WTC11 (cell line): Measurements from ENCODE around the gene TMEM151A. TPM values are rescaled to one million over a fixed set of nuclear protein-coding genes. Genes with fewer than 3 reads are reported as not detected.

Experiments used
- ATAC-seq: fragments of 200-7000 bp; cut with Tn5 transposase; 2 replicates; pipeline ENCODE4 v1.10.0; 2021; ENCODE audit warnings: mild to moderate bottlenecking, moderate library complexity
- CTCF ChIA-PET: fragments of 300-600 bp; sonication (Branson Sonifier 250); formaldehyde crosslinking; loops from one replicate; lab custom pipeline; 2021; ENCODE audit warnings: antibody characterized with exemption; lab: Charles Lee
- POLR2A ChIA-PET: fragments of 350-600 bp; sonication (Branson Sonifier 250); formaldehyde crosslinking; loops from one replicate; lab custom pipeline; 2021; ENCODE audit warnings: antibody characterized with exemption; lab: Charles Lee
- DNase-seq: peaks from one replicate; pipeline ENCODE4 v3.0.0; 2021; ENCODE audit warnings: low spot score
- H3K27ac Mint-ChIP-seq: 2 replicates; pipeline ENCODE4 v1.8.0; 2021; ENCODE audit warnings: mixed read lengths
- H3K27me3 Mint-ChIP-seq: 2 replicates; pipeline ENCODE4 v1.8.0; 2021; ENCODE audit warnings: low read depth, mild to moderate bottlenecking, moderate library complexity, mixed read lengths
- H3K36me3 Mint-ChIP-seq: 2 replicates; pipeline ENCODE4 v1.8.0; 2021; ENCODE audit warnings: mixed read lengths
- H3K4me1 Mint-ChIP-seq: 2 replicates; pipeline ENCODE4 v1.8.0; 2022; ENCODE audit warnings: mixed read lengths
- H3K4me3 Mint-ChIP-seq: 2 replicates; pipeline ENCODE4 v1.8.0; 2021; ENCODE audit warnings: mild to moderate bottlenecking, moderate library complexity, mixed read lengths
- H3K9me3 Mint-ChIP-seq: 2 replicates; pipeline ENCODE4 v1.8.0; 2021; ENCODE audit warnings: mixed read lengths
- CBFB ChIP-seq: sonication (generic); formaldehyde crosslinking; IDR thresholded peaks from 2 replicates; pipeline ENCODE4 v1.8.1; 2022; ENCODE audit warnings: mild to moderate bottlenecking, low read depth, missing genetic modification reagents
- TCF7 ChIP-seq: sonication (generic); formaldehyde crosslinking; IDR thresholded peaks from 2 replicates; pipeline ENCODE4 v1.8.0; 2022; ENCODE audit warnings: mild to moderate bottlenecking, low read depth, missing genetic modification reagents, moderate library complexity
- TP53 ChIP-seq: sonication (generic); formaldehyde crosslinking; IDR thresholded peaks from 2 replicates; pipeline ENCODE4 v1.8.1; 2023; ENCODE audit warnings: mild to moderate bottlenecking, missing genetic modification reagents
- ZBTB21 ChIP-seq: sonication (generic); formaldehyde crosslinking; IDR thresholded peaks from 2 replicates; pipeline ENCODE4 v1.8.1; 2023; ENCODE audit warnings: mild to moderate bottlenecking, missing genetic modification reagents, borderline replicate concordance
- ZNF121 ChIP-seq: sonication (generic); formaldehyde crosslinking; IDR thresholded peaks from 2 replicates; pipeline ENCODE4 v1.8.0; 2023; ENCODE audit warnings: missing genetic modification reagents
- ZNF219 ChIP-seq: sonication (generic); formaldehyde crosslinking; IDR thresholded peaks from 2 replicates; pipeline ENCODE4 v1.8.0; 2023; ENCODE audit warnings: missing genetic modification reagents, mild to moderate bottlenecking, borderline replicate concordance
- ZNF232 ChIP-seq: sonication (generic); formaldehyde crosslinking; IDR thresholded peaks from 2 replicates; pipeline ENCODE4 v1.8.0; 2022; ENCODE audit warnings: mild to moderate bottlenecking, missing genetic modification reagents
- ZNF317 ChIP-seq: sonication (generic); formaldehyde crosslinking; IDR thresholded peaks from 2 replicates; pipeline ENCODE4 v1.8.1; 2023; ENCODE audit warnings: low read depth, mild to moderate bottlenecking, moderate library complexity, missing genetic modification reagents, borderline replicate concordance
- ZNF423 ChIP-seq: fragments of 250-450 bp; sonication (Bioruptor Pico); IDR thresholded peaks from 2 replicates; pipeline ENCODE4 v2.1.2; 2022; ENCODE audit warnings: mild to moderate bottlenecking, moderate library complexity
- total RNA-seq: library from RNA; stranded (reverse); gene quantifications from 3 replicates; pipeline ENCODE4 v1.2.3, GENCODE V29; 2021
- TF ChIP-seq, protein P1 (sequence below): sonication (generic); formaldehyde crosslinking; IDR thresholded peaks from 2 replicates; pipeline ENCODE4 v1.8.0; 2022; ENCODE audit warnings: mild to moderate bottlenecking, missing genetic modification reagents
- TF ChIP-seq, protein P2 (sequence below): sonication (generic); formaldehyde crosslinking; IDR thresholded peaks from 2 replicates; pipeline ENCODE4 v1.8.1; 2023; ENCODE audit warnings: mild to moderate bottlenecking, missing genetic modification reagents
- TF ChIP-seq, protein P3 (sequence below): sonication (generic); formaldehyde crosslinking; IDR thresholded peaks from 2 replicates; pipeline ENCODE4 v1.8.0; 2022; ENCODE audit warnings: mild to moderate bottlenecking, missing genetic modification reagents
- TF ChIP-seq, protein P4 (sequence below): sonication (generic); formaldehyde crosslinking; IDR thresholded peaks from 2 replicates; pipeline ENCODE4 v1.8.1; 2022; ENCODE audit warnings: low read depth, mild to moderate bottlenecking, moderate library complexity, missing genetic modification reagents, borderline replicate concordance
- TF ChIP-seq, protein P5 (sequence below): sonication (generic); formaldehyde crosslinking; IDR thresholded peaks from 2 replicates; pipeline ENCODE4 v1.8.0; 2023; ENCODE audit warnings: missing genetic modification reagents
- TF ChIP-seq, protein P6 (sequence below): fragments of 250-450 bp; sonication (Bioruptor Pico); IDR thresholded peaks from 2 replicates; pipeline ENCODE4 v1.9.0; 2021; ENCODE audit warnings: mild to moderate bottlenecking, borderline replicate concordance

Gene TMEM151A
- total RNA-seq, 1 experiment from 2014 or later, result 2.2 TPM

DNA sequence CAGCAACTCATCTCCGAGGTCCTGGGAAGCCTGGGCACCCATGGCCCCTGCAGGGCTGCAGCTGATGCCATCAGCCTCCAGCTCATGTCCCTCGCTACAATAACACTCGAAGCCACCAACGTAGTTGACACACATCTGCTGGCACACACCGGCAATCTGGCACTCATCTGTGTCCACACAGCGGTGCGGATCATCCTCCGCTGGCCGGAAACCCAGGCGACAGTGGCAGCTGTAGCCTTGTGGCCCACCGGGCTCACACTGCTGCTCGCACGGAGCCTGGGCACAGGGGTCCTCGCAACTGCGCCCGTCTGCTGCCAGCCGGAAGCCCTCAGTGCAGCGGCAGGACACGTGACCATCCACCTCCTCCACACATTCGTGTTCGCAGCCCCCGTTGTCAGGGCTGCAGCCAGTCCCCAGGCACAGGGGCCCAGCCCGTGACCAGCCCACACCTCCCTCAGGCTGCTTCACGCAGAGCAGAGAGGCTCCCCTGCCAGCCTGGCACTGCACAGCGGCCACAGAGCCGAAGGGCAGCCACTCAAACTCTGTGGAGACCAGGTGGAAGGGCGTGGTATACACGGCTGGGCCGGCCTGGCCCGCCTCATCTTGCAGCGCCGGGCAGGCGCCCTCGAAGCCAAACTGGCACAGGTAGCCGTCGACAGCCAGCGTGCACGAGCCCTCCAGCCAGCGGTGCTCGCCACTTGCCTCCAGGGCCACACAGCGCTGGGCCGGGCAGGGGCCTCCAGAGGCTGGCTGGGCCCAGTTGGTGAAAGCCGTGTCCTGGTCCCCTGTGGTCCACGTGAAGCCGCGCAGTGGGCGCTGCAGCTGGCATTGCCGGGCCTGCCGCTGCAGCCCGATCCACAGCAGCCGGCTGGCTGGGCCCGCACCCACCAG is 24.5 kb downstream of the TMEM151A start:
- Mint-ChIP-seq H3K27me3 (peaks cover 22% of the 10 kb centered on the region), H3K4me3 (no peak overlapping the region)
- no peak for ATAC-seq
- POLR2A ChIA-PET, result interaction anchor here (0.5 to 1.2 kb wide), 8 partner anchors 16 to 1939 kb away, joined by 3 to 13 read pairs (median 4); partner anchors contain the start of gene SLC29A2
- no peak for TF ChIP-seq ZNF232 (CRISPR knock-in tag)
- TF ChIP-seq, protein P1, sequence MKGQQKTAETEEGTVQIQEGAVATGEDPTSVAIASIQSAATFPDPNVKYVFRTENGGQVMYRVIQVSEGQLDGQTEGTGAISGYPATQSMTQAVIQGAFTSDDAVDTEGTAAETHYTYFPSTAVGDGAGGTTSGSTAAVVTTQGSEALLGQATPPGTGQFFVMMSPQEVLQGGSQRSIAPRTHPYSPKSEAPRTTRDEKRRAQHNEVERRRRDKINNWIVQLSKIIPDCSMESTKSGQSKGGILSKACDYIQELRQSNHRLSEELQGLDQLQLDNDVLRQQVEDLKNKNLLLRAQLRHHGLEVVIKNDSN (CRISPR knock-in tag), result 0 out of 2 replicates have a peak, but pooled peaks have one; percentile 27
- TF ChIP-seq, all 79 proteins: peak for 1
- Mint-ChIP-seq H3K27ac (no peak overlapping the region; the same call in 1 of the 2 replicates), H3K36me3 (peaks cover 20% of the 10 kb centered on the region), H3K4me1 (peaks cover 26% of the 10 kb centered on the region), H3K9me3 (peaks cover 20% of the 10 kb centered on the region)
- CTCF ChIA-PET, result interaction anchor here (0.5 to 3.4 kb wide), 18 partner anchors 11 to 362 kb away, joined by 3 to 31 read pairs (median 4); partner anchors contain the start of genes B4GAT1, MRPL11, RIN1 and TMEM151A
- DNase-seq, result no peak

DNA sequence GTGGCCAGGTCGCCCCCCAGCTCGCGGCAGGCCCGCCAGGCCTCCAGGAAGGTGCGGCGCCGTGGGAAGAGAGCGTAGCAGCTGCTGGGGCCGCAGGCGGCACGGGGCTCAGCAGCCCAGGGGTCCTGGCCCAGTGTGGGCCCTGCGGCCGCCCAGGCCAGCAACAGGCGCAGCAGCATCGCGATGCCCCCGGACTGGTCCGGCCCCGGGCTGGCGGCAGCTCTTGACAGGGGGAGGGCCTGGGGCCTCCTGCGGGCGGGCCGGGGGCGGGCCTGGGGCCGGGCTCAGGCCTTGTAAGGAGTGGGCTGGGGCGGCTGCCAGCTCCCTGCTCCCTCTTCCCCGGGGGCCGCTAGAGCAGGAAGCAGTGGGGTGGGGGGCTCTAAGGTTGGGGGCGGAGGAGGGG is 25.2 kb downstream of the TMEM151A start, which contains the start of gene CD248:
TSS of gene CD248 (minus strand) at position 196 of the 403 bp plus-strand sequence. CDS start at position 179, 17 bp downstream.
- peaks cover 22% of the 10 kb centered on the region for H3K27me3 Mint-ChIP-seq
- H3K36me3 Mint-ChIP-seq, result peaks cover 20% of the 10 kb centered on the region
- ChIA-PET POLR2A (interaction anchor here (0.5 to 1.2 kb wide), 10 partner anchors 10 to 1939 kb away, joined by 3 to 13 read pairs (median 4); partner anchors contain the start of genes SLC29A2 and YIF1A), CTCF (interaction anchor here (0.5 to 3.4 kb wide), 19 partner anchors 10 to 362 kb away, joined by 3 to 31 read pairs (median 5); partner anchors contain the start of genes B4GAT1, MRPL11, RAB1B and RIN1)
- TF ChIP-seq ZNF121 (CRISPR knock-in tag), result no peak
- TF ChIP-seq ZNF423, result peak; percentile 40; the same call in 1 of the 2 replicates
- DNase-seq, result peak; percentile 59
- H3K27ac Mint-ChIP-seq, result peak within 1 kb of the TSS; percentile 96
- H3K9me3 Mint-ChIP-seq, result peaks cover 20% of the 10 kb centered on the region
- ATAC-seq, result peak; percentile 5
- H3K4me3 Mint-ChIP-seq, result peak within 1 kb of the TSS; percentile 57
- H3K4me1 Mint-ChIP-seq, result peaks cover 26% of the 10 kb centered on the region

DNA sequence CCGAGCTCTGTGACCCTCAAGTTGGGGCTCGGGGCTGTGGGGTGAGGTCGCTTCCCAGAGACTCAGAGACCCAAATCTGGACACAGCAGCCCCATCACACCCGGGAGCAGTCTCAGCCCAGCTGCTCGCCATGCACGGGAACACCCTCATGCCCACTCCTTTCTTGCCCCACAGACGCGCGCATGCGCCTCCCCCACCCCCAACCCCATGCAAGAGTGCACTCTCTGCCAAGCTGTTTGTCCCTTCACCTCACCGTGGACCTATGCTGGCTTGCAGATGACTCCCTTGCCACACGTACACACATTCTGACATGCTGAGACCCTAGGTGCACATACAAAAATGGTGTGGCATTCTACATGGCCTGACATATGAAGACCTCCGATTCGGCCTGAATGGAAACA is 25.6 kb downstream of the TMEM151A start:
- POLR2A ChIA-PET, result interaction anchor here (0.6 to 1.4 kb wide), 9 partner anchors 9 to 343 kb away, joined by 3 to 13 read pairs (median 4); partner anchors contain the start of genes SLC29A2 and YIF1A
- H3K36me3 Mint-ChIP-seq, result peaks cover 20% of the 10 kb centered on the region
- no peak for ATAC-seq
- no peak for DNase-seq
- peaks cover 22% of the 10 kb centered on the region for H3K27me3 Mint-ChIP-seq
- CTCF ChIA-PET, result interaction anchor here (0.6 to 3.4 kb wide), 18 partner anchors 10 to 738 kb away, joined by 3 to 31 read pairs (median 5); partner anchors contain the start of genes B4GAT1, MRPL11, RAB1B and RIN1
- H3K4me1 Mint-ChIP-seq, result peaks cover 26% of the 10 kb centered on the region
- peak overlapping the region; percentile 96 for H3K27ac Mint-ChIP-seq
- TF ChIP-seq TCF7 (CRISPR knock-in tag), result no peak
- no peak for TF ChIP-seq ZNF219
- no peak for TF ChIP-seq ZNF317
- no peak for TF ChIP-seq CBFB (CRISPR knock-in tag)
- TF ChIP-seq, protein P2, sequence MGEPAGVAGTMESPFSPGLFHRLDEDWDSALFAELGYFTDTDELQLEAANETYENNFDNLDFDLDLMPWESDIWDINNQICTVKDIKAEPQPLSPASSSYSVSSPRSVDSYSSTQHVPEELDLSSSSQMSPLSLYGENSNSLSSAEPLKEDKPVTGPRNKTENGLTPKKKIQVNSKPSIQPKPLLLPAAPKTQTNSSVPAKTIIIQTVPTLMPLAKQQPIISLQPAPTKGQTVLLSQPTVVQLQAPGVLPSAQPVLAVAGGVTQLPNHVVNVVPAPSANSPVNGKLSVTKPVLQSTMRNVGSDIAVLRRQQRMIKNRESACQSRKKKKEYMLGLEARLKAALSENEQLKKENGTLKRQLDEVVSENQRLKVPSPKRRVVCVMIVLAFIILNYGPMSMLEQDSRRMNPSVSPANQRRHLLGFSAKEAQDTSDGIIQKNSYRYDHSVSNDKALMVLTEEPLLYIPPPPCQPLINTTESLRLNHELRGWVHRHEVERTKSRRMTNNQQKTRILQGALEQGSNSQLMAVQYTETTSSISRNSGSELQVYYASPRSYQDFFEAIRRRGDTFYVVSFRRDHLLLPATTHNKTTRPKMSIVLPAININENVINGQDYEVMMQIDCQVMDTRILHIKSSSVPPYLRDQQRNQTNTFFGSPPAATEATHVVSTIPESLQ, result no peak
- no peak for TF ChIP-seq ZNF121 (CRISPR knock-in tag)
- TF ChIP-seq, protein P3, sequence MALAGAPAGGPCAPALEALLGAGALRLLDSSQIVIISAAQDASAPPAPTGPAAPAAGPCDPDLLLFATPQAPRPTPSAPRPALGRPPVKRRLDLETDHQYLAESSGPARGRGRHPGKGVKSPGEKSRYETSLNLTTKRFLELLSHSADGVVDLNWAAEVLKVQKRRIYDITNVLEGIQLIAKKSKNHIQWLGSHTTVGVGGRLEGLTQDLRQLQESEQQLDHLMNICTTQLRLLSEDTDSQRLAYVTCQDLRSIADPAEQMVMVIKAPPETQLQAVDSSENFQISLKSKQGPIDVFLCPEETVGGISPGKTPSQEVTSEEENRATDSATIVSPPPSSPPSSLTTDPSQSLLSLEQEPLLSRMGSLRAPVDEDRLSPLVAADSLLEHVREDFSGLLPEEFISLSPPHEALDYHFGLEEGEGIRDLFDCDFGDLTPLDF (CRISPR knock-in tag), result no peak
- no peak for TF ChIP-seq TP53
- TF ChIP-seq, protein P4, sequence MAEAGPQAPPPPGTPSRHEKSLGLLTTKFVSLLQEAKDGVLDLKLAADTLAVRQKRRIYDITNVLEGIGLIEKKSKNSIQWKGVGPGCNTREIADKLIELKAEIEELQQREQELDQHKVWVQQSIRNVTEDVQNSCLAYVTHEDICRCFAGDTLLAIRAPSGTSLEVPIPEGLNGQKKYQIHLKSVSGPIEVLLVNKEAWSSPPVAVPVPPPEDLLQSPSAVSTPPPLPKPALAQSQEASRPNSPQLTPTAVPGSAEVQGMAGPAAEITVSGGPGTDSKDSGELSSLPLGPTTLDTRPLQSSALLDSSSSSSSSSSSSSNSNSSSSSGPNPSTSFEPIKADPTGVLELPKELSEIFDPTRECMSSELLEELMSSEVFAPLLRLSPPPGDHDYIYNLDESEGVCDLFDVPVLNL (CRISPR knock-in tag), result no peak
- TF ChIP-seq, protein P5, sequence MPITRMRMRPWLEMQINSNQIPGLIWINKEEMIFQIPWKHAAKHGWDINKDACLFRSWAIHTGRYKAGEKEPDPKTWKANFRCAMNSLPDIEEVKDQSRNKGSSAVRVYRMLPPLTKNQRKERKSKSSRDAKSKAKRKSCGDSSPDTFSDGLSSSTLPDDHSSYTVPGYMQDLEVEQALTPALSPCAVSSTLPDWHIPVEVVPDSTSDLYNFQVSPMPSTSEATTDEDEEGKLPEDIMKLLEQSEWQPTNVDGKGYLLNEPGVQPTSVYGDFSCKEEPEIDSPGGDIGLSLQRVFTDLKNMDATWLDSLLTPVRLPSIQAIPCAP (CRISPR knock-in tag), result no peak
- TF ChIP-seq, protein P6, sequence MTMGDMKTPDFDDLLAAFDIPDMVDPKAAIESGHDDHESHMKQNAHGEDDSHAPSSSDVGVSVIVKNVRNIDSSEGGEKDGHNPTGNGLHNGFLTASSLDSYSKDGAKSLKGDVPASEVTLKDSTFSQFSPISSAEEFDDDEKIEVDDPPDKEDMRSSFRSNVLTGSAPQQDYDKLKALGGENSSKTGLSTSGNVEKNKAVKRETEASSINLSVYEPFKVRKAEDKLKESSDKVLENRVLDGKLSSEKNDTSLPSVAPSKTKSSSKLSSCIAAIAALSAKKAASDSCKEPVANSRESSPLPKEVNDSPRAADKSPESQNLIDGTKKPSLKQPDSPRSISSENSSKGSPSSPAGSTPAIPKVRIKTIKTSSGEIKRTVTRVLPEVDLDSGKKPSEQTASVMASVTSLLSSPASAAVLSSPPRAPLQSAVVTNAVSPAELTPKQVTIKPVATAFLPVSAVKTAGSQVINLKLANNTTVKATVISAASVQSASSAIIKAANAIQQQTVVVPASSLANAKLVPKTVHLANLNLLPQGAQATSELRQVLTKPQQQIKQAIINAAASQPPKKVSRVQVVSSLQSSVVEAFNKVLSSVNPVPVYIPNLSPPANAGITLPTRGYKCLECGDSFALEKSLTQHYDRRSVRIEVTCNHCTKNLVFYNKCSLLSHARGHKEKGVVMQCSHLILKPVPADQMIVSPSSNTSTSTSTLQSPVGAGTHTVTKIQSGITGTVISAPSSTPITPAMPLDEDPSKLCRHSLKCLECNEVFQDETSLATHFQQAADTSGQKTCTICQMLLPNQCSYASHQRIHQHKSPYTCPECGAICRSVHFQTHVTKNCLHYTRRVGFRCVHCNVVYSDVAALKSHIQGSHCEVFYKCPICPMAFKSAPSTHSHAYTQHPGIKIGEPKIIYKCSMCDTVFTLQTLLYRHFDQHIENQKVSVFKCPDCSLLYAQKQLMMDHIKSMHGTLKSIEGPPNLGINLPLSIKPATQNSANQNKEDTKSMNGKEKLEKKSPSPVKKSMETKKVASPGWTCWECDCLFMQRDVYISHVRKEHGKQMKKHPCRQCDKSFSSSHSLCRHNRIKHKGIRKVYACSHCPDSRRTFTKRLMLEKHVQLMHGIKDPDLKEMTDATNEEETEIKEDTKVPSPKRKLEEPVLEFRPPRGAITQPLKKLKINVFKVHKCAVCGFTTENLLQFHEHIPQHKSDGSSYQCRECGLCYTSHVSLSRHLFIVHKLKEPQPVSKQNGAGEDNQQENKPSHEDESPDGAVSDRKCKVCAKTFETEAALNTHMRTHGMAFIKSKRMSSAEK, result no peak
- no peak for TF ChIP-seq ZBTB21
- TF ChIP-seq ZNF423, result no peak
- TF ChIP-seq, all 79 proteins: peak for 0
- Mint-ChIP-seq H3K9me3 (peaks cover 20% of the 10 kb centered on the region), H3K4me3 (peak overlapping the region; percentile 57)
